K562 (cell line): ENCODE results near the gene SMIM13. TPM values are rescaled to one million over a fixed set of nuclear protein-coding genes. Genes with fewer than 3 reads are reported as not detected.

ENCODE experiments used
- BRF1 ChIP-seq: IDR thresholded peaks from 3 replicates; pipeline ENCODE4 v1.6.1; 2011; ENCODE audit warnings: borderline replicate concordance, mild to moderate bottlenecking; ENCODE audit not compliant: insufficient read length; ENCODE audit errors: extremely low read depth
- CBX2 ChIP-seq: fragments of 200-600 bp; sonication (generic); IDR thresholded peaks from one replicate; pipeline ENCODE4 v1.6.1; 2012; ENCODE audit warnings: mild to moderate bottlenecking, low read length, inconsistent platforms; ENCODE audit not compliant: insufficient read depth, poor library complexity, severe bottlenecking
- DACH1 ChIP-seq: fragments of 450-650 bp; IDR thresholded peaks from 2 replicates; pipeline ENCODE4 v1.6.1; 2018; ENCODE audit not compliant: partially characterized antibody
- ELF4 ChIP-seq: fragments of 450-650 bp; formaldehyde crosslinking; IDR thresholded peaks from 2 replicates; pipeline ENCODE4 v1.4.0; 2022; ENCODE audit warnings: missing genetic modification characterization
- HNRNPH1 ChIP-seq: fragments of 200-400 bp; formaldehyde crosslinking; optimal IDR thresholded peaks from 2 replicates; pipeline ENCODE3; 2017; ENCODE audit warnings: low read depth, mild to moderate bottlenecking, low read length, moderate library complexity
- ILK ChIP-seq: fragments of 450-650 bp; IDR thresholded peaks from 2 replicates; pipeline ENCODE4 v1.6.1; 2016; ENCODE audit warnings: missing genetic modification characterization, low read depth, mild to moderate bottlenecking, missing compliant biosample characterization, moderate library complexity, borderline replicate concordance
- MIER1 ChIP-seq: fragments of 450-650 bp; IDR thresholded peaks from 2 replicates; pipeline ENCODE4 v1.6.1; 2016; ENCODE audit warnings: antibody characterized with exemption, mild to moderate bottlenecking, low read depth
- MLX ChIP-seq, 2 experiments: fragments of 450-650 bp in 1 of 2; sonication (generic) in 1 of 2; formaldehyde crosslinking; conservative IDR thresholded peaks; 2 replicates each; pipeline versions ENCODE4 v1.4.0 to v1.8.1; 2020 to 2022; ENCODE audit warnings: mild to moderate bottlenecking in 1 of 2, missing genetic modification reagents in 1 of 2
- MTF1 ChIP-seq: fragments of 250-450 bp; sonication (Bioruptor Pico); IDR thresholded peaks from 2 replicates; pipeline ENCODE4 v1.9.0; 2021; ENCODE audit warnings: moderate library complexity, mild to moderate bottlenecking, inconsistent platforms, borderline replicate concordance
- RFX5 ChIP-seq: IDR thresholded peaks from 2 replicates; pipeline ENCODE4 v1.6.1; 2011; ENCODE audit warnings: low read depth, mild to moderate bottlenecking, improper control_type of control experiment, low read length
- SRF ChIP-seq, 2 experiments: fragments of 250-450, 450-650 bp in 1 of 2; sonication (Bioruptor Pico) in 1 of 2; sonication (generic) in 1 of 2; formaldehyde crosslinking; IDR thresholded peaks; 2 replicates each; pipeline versions ENCODE4 v1.5.0 to v1.5.1; 2020 to 2022; ENCODE audit warnings: mild to moderate bottlenecking in 1 of 2, missing genetic modification reagents in 1 of 2
- WHSC1 ChIP-seq: IDR thresholded peaks from one replicate; pipeline ENCODE4 v1.6.1; 2012; ENCODE audit warnings: low read length, control low read depth, inconsistent platforms
- ZNF224 ChIP-seq: sonication (generic); formaldehyde crosslinking; IDR thresholded peaks from 2 replicates; pipeline ENCODE4 v1.8.0; 2022; ENCODE audit warnings: mild to moderate bottlenecking, missing genetic modification reagents
- polyA plus RNA-seq, 8 experiments: library from polyadenylated mRNA; depleted of rRNA in 4 of 8; stranded (reverse) in 5 of 8; unstranded in 3 of 8; fragments of >200 nt; fragmentation: Nextera tagmentation in 2 of 8; fragmentation: Illumina TruSeq in 1 of 8; extraction: Ambion mirVana in 2 of 8; extraction: Trizol in 1 of 8; gene quantifications; 2 replicates each; pipeline versions ENCODE4 v1.2.1 to v1.2.3, GENCODE V29; 2011 to 2014; ENCODE audit warnings: inconsistent platforms in 1 of 8, missing spikeins in 1 of 8
- total RNA-seq, 7 experiments: library from RNA; depleted of rRNA in 6 of 7; stranded (reverse); fragments of >200 nt in 6 of 7; fragmentation: Illumina TruSeq in 2 of 7; extraction: Trizol in 2 of 7; gene quantifications; 2 replicates each; pipeline versions ENCODE4 v1.2.1 to v1.2.3, GENCODE V29; 2011 to 2021; ENCODE audit warnings: low replicate concordance in 1 of 7
- TF ChIP-seq, protein P1 (sequence below), 2 experiments: fragments of 450-650 bp; conservative IDR thresholded peaks; 2 replicates each; pipeline ENCODE4 v1.6.1; 2017; ENCODE audit warnings: mild to moderate bottlenecking in 2 of 2, moderate library complexity in 2 of 2
- TF ChIP-seq, protein P2 (sequence below): sonication (generic); formaldehyde crosslinking; IDR thresholded peaks from 2 replicates; pipeline ENCODE4 v1.8.1; 2023; ENCODE audit warnings: mild to moderate bottlenecking, missing genetic modification reagents

Gene SMIM13
- total and polyA plus RNA-seq, 9 of the 15 experiments (the other 6 are each of a cell fraction or from before 2014, with no cell fraction given): 5.5 to 24.8 (median 11.7) TPM

DNA sequence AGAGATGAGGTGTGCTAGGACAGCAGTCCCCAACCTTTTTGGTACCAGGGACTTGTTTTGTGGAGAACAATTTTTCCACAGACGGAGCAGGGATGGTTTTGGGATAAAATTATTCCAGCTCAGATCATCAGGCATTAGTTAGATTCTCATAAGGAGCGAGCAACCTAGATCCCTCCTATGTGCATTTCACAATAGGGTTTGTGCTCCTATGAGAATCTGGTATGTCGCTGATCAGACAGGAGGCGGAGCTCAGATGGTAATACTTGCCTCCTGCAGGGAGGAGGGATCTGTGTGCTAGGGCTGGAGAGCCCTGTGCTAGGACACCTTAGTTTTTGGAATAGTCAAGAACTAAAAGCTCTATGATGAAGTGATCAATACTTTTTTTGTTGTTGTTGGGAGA is 2.5 kb downstream of the SMIM13 start (continued):
- no peak for TF ChIP-seq MLX (CRISPR knock-in tag; conservative IDR thresholded peaks at IDR 0.05)
- no peak for TF ChIP-seq ELF4 (CRISPR knock-in tag)
- TF ChIP-seq RFX5: no peak
- TF ChIP-seq BRF1: no peak
- TF ChIP-seq, protein P1, sequence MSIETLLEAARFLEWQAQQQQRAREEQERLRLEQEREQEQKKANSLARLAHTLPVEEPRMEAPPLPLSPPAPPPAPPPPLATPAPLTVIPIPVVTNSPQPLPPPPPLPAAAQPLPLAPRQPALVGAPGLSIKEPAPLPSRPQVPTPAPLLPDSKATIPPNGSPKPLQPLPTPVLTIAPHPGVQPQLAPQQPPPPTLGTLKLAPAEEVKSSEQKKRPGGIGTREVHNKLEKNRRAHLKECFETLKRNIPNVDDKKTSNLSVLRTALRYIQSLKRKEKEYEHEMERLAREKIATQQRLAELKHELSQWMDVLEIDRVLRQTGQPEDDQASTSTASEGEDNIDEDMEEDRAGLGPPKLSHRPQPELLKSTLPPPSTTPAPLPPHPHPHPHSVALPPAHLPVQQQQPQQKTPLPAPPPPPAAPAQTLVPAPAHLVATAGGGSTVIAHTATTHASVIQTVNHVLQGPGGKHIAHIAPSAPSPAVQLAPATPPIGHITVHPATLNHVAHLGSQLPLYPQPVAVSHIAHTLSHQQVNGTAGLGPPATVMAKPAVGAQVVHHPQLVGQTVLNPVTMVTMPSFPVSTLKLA (conservative IDR thresholded peaks at IDR 0.05): no peak
- TF ChIP-seq CBX2: no peak
- TF ChIP-seq, protein P2, sequence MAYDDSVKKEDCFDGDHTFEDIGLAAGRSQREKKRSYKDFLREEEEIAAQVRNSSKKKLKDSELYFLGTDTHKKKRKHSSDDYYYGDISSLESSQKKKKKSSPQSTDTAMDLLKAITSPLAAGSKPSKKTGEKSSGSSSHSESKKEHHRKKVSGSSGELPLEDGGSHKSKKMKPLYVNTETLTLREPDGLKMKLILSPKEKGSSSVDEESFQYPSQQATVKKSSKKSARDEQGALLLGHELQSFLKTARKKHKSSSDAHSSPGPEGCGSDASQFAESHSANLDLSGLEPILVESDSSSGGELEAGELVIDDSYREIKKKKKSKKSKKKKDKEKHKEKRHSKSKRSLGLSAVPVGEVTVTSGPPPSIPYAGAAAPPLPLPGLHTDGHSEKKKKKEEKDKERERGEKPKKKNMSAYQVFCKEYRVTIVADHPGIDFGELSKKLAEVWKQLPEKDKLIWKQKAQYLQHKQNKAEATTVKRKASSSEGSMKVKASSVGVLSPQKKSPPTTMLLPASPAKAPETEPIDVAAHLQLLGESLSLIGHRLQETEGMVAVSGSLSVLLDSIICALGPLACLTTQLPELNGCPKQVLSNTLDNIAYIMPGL (CRISPR knock-in tag): no peak
- TF ChIP-seq DACH1: no peak
- TF ChIP-seq ILK (tag): no peak
- TF ChIP-seq HNRNPH1: no peak
- peak in 1 of 2 experiments; percentile 66; a peak in 1 of 4 replicates for TF ChIP-seq SRF (CRISPR knock-in tag; IDR thresholded peaks at IDR 0.05)
- TF ChIP-seq MTF1 (CRISPR knock-in tag): no peak
- TF ChIP-seq WHSC1: no peak
- TF ChIP-seq MIER1: peak; percentile 27; the same call in 1 of the 2 replicates
- TF ChIP-seq ZNF224 (CRISPR knock-in tag): no peak
